Measurements from ENCODE around the gene NFU1.

Gene NFU1

DNA sequence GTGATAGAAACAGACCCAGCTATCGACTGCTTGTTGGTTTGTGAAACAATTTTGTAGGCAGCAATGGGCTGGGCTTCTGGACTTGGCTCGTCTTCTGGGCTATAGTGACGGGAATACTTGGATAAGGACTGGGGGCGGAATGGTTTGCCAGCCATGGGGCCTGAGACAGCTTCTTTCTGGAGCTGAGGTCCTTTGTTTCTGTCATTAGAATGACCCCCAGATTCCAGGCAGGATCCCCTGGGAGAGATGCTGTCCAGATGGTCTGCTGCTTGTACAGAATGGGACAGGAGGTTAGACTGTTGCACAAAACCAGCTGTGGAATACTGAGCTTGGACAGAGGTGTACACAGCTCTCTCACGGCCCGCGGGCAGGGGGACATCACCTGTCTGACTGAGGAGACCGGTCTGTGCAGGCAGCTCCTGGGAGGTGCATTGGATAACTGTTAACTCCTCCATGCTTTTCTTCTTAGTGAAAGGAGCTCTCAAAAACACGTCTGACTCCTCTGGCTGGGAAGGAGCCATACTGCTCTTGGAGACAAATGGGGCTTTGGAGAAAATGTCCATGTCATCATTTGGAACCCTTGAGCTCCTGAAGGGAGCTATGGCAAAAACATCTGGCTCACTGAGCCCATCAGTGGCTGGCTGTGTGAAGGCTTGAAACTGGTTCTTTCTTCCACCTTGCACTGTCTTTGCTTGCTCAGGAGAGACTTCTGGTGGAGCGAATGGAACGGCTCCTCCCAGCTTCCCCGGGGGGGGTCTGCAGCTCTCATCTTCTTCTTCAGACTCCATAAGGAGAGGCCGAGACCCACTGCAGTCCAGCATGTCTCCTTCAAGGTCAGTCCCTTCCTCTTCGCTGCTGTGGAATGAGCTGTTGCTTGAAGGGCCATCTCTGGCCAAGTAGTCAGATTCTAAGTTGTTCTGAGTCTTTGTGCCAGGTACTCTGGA lies 28.6 kb upstream of the NFU1 start:
- H3K9me3 ChIP-seq (ENCODE audit: control insufficient read depth, low read length): no peaks in the 10 kb centered on the region
- H3K4me3 ChIP-seq (ENCODE audit: low read length): peak overlapping the region; percentile 12
- peaks cover 14% of the 10 kb centered on the region for H3K36me3 ChIP-seq (ENCODE audit: control insufficient read depth, insufficient read depth, low read length, severe bottlenecking)
- no peaks in the 10 kb centered on the region for H3K27me3 ChIP-seq (replicated peaks; ENCODE audit: control insufficient read depth, insufficient read depth, low read length)
- DNase-seq (ENCODE audit: low read depth): no peak
- H3K4me1 ChIP-seq (ENCODE audit: control insufficient read depth, insufficient read depth, low read length): peaks cover 35% of the 10 kb centered on the region
- peak overlapping the region; percentile 62 for H3K9ac ChIP-seq (ENCODE audit: low read length)

DNA sequence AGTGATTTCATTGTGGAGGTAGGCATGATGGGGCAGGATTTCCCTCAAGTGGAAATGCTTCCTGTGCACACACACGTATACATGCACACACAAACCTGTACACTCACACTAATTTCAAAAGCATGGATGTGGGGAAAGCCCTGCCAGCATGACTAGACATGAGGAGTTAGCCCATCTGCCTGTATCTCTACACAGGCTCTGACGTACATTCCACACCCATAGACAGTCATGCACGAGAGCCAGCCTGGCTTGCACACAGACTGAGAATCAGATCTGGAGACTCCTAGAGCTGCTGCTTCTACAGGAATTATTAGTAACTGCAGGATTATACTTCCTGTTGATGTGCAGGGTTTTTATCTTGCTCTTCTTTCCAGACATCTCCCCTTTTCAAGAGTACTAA lies 27.3 kb upstream of the NFU1 start:
- peaks cover 35% of the 10 kb centered on the region for H3K4me1 ChIP-seq (ENCODE audit: control insufficient read depth, insufficient read depth, low read length)
- no peaks in the 10 kb centered on the region for H3K27me3 ChIP-seq (replicated peaks; ENCODE audit: control insufficient read depth, insufficient read depth, low read length)
- peaks cover 11% of the 10 kb centered on the region for H3K36me3 ChIP-seq (ENCODE audit: control insufficient read depth, insufficient read depth, low read length, severe bottlenecking)
- H3K9me3 ChIP-seq (ENCODE audit: control insufficient read depth, low read length): no peaks in the 10 kb centered on the region
- peak overlapping the region; percentile 62 for H3K9ac ChIP-seq (ENCODE audit: low read length)
- H3K4me3 ChIP-seq (ENCODE audit: low read length): no peak overlapping the region
- DNase-seq (ENCODE audit: low read depth): peak; percentile 11

DNA sequence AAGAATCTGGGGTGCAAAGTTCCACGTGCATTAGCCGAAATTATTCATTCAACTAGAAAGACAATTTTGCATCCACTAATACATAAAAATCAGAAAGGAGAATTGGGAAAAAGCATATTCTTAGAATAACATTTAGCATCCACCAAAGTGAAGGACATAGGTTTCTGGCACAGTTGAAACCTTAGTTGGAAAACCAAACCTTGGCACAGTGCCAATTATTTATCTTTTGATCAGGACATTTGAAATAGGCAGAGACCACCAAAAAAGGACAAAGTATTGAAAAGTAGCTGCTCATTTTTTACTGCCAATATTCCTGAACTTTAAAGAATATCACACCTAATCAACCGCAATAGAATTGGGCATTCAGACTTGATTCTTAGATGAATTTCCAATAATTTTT lies 25.5 kb upstream of the NFU1 start:
- Histone ChIP-seq H3K9me3 (ENCODE audit: control insufficient read depth, low read length) (no peaks in the 10 kb centered on the region), H3K4me3 (ENCODE audit: low read length) (no peak overlapping the region), H3K9ac (ENCODE audit: low read length) (no peak overlapping the region), H3K4me1 (ENCODE audit: control insufficient read depth, insufficient read depth, low read length) (peaks cover 35% of the 10 kb centered on the region), H3K36me3 (ENCODE audit: control insufficient read depth, insufficient read depth, low read length, severe bottlenecking) (peaks cover 11% of the 10 kb centered on the region), H3K27me3 (replicated peaks; ENCODE audit: control insufficient read depth, insufficient read depth, low read length) (no peaks in the 10 kb centered on the region)
- DNase-seq (ENCODE audit: low read depth): no peak

DNA sequence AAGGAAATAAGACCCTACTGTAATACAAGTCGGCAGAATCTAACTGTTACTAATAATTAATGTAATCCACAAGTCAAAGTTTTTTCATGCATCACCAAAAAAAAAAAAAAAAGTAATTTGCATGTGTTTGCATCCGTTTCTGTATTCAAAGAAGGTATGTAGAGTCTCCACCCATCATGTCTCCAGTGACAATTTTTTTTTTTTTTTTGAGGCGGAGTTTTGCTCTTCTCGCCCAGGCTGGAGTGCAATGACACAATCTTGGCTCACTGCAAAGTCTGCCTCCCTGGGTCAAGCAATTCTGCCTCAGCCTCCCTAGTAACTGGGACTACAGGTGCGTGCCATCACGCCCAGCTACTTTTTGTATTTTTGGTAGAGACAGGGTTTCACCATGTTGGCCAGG lies 24.2 kb upstream of the NFU1 start:
- no peaks in the 10 kb centered on the region for H3K27me3 ChIP-seq (replicated peaks; ENCODE audit: control insufficient read depth, insufficient read depth, low read length)
- peaks cover 11% of the 10 kb centered on the region for H3K36me3 ChIP-seq (ENCODE audit: control insufficient read depth, insufficient read depth, low read length, severe bottlenecking)

DNA sequence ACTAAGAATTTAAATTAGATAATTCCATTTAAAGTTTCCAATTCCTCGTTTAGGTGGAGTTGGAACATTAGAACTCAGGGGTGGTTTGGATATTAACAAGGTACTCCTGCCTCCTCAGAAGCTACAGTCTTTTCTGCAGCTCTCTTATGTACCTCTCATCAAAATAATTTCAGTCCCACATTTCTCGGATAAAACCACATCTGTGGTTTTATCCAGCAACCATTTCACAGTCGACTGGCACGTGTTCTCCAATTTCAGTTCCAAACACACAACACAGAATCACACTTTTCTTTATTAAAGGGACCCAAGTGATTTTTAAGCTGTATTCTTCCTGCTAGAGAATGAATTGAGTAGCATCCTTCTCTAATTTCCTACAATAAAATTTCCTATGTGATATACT lies 22.7 kb upstream of the NFU1 start:
- Histone ChIP-seq H3K36me3 (ENCODE audit: control insufficient read depth, insufficient read depth, low read length, severe bottlenecking) (peaks cover 6% of the 10 kb centered on the region), H3K9me3 (ENCODE audit: control insufficient read depth, low read length) (no peaks in the 10 kb centered on the region), H3K4me1 (ENCODE audit: control insufficient read depth, insufficient read depth, low read length) (peaks cover 9% of the 10 kb centered on the region), H3K9ac (ENCODE audit: low read length) (no peak overlapping the region), H3K27me3 (replicated peaks; ENCODE audit: control insufficient read depth, insufficient read depth, low read length) (no peaks in the 10 kb centered on the region), H3K4me3 (ENCODE audit: low read length) (no peak overlapping the region)
- DNase-seq (ENCODE audit: low read depth): no peak

More for the DNA sequence above, 24.2 kb upstream of the NFU1 start:
- Histone ChIP-seq H3K9ac (ENCODE audit: low read length) (no peak overlapping the region), H3K4me1 (ENCODE audit: control insufficient read depth, insufficient read depth, low read length) (peaks cover 24% of the 10 kb centered on the region), H3K4me3 (ENCODE audit: low read length) (no peak overlapping the region), H3K9me3 (ENCODE audit: control insufficient read depth, low read length) (no peaks in the 10 kb centered on the region)
- no peak for DNase-seq (ENCODE audit: low read depth)

DNA sequence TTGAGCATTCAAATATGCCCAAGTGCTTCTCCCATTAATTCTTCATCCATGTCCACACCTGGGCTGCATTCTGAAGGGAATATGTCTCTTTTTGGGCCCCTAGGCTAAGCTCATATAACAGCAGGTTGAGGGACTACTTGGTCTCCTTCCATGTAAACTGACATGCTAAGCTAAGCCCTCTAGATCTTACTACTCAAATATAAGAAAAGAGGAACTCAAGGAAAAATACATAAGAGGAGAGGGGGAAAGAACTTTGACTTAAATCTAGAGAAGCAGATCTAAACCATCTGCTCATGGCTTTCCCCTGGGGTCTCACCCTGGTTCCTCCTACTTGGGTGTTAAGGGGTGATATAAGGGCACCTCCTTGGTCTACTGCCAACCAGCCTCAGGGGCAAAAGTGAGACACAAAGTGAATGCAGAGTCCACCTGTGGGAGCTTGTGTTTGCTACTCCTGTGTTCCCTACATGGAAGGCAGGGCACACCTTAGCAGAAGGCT lies 19.8 kb upstream of the NFU1 start:
- no peak overlapping the region for H3K4me3 ChIP-seq (ENCODE audit: low read length)
- no peak for DNase-seq (ENCODE audit: low read depth)
- no peaks in the 10 kb centered on the region for H3K27me3 ChIP-seq (replicated peaks; ENCODE audit: control insufficient read depth, insufficient read depth, low read length)
- no peaks in the 10 kb centered on the region for H3K9me3 ChIP-seq (ENCODE audit: control insufficient read depth, low read length)
- H3K9ac ChIP-seq (ENCODE audit: low read length): no peak overlapping the region
- peaks cover 6% of the 10 kb centered on the region for H3K36me3 ChIP-seq (ENCODE audit: control insufficient read depth, insufficient read depth, low read length, severe bottlenecking)
- peaks cover 14% of the 10 kb centered on the region for H3K4me1 ChIP-seq (ENCODE audit: control insufficient read depth, insufficient read depth, low read length)

DNA sequence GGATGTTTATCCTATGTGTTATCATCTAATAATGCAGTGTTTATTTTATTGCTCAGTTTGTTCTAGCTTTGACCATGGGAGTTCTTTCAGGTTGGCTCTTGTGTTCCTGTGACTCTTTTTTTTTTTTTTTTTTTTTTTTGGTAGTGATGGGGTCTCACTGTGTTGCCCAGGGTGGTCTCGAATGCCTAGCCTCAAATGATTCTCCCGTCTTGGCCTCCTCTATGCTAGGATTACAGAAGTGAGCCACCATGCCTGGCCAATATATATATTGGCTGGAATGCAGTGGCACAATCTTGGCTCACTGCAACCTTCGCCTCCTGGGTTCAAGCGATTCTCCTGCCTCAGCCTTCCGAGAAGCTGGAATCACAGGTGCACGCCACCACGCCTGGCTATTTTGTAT lies 18.9 kb upstream of the NFU1 start:
- H3K9ac ChIP-seq (ENCODE audit: low read length): no peak overlapping the region
- H3K4me3 ChIP-seq (ENCODE audit: low read length): no peak overlapping the region
- no peaks in the 10 kb centered on the region for H3K27me3 ChIP-seq (replicated peaks; ENCODE audit: control insufficient read depth, insufficient read depth, low read length)
- peaks cover 14% of the 10 kb centered on the region for H3K4me1 ChIP-seq (ENCODE audit: control insufficient read depth, insufficient read depth, low read length)
- peaks cover 6% of the 10 kb centered on the region for H3K36me3 ChIP-seq (ENCODE audit: control insufficient read depth, insufficient read depth, low read length, severe bottlenecking)
- H3K9me3 ChIP-seq (ENCODE audit: control insufficient read depth, low read length): no peaks in the 10 kb centered on the region
- DNase-seq (ENCODE audit: low read depth): no peak

DNA sequence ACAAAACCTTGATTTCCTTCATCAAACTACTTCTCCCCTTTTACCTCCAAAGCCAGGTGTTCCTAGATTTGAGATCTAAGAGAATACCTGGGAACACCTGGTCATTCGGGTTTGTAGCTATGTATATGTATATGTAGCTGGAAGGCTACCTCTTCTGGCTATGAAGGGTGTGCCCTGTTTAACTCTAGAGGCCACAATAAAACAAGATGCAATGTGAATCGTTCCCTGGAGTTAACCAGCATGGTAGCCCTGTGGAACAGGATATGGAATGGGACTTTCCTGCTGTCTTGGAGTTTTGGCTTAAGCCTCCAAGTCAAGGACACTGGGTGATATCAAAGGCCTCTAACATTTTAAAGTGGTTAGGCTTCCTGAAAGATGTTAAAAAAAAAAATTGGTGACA lies 17.7 kb upstream of the NFU1 start:
- H3K4me3 ChIP-seq (ENCODE audit: low read length): no peak overlapping the region
- peaks cover 21% of the 10 kb centered on the region for H3K4me1 ChIP-seq (ENCODE audit: control insufficient read depth, insufficient read depth, low read length)
- no peaks in the 10 kb centered on the region for H3K27me3 ChIP-seq (replicated peaks; ENCODE audit: control insufficient read depth, insufficient read depth, low read length)
- H3K9me3 ChIP-seq (ENCODE audit: control insufficient read depth, low read length): no peaks in the 10 kb centered on the region
- no peaks in the 10 kb centered on the region for H3K36me3 ChIP-seq (ENCODE audit: control insufficient read depth, insufficient read depth, low read length, severe bottlenecking)
- DNase-seq (ENCODE audit: low read depth): no peak
- H3K9ac ChIP-seq (ENCODE audit: low read length): no peak overlapping the region

DNA sequence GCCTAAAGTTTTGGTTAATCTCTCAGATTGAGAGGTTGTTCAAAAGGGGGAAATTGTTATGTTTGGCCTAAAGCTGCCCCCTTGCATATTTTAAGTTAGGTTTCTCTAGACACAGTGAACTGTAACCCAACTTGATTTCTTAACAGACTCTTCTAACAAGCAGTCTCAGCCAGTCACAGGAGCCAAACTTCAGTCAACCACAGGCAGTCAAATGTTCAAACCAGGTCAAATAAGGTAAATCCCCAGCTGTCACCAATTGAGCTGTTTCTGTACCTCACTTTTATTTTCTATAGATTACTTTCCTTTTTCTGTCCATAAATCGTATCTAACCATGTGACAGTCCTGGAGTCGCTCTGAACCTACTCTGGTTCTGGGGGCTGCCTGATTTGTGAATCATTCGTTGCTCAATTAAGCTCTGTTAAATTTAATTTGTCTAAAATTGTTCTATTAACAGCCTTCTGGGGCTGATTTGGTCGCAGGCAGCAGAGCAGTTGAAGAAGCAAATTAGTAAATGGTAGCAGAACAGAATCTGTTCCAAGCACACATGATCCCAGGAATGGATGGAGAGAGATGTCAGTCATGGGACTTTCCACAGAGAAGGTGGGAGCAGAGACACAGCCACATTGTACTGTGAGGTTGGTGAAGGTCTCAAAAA lies 16.4 kb upstream of the NFU1 start:
- Histone ChIP-seq H3K4me3 (ENCODE audit: low read length) (no peak overlapping the region), H3K36me3 (ENCODE audit: control insufficient read depth, insufficient read depth, low read length, severe bottlenecking) (no peaks in the 10 kb centered on the region), H3K9me3 (ENCODE audit: control insufficient read depth, low read length) (no peaks in the 10 kb centered on the region), H3K9ac (ENCODE audit: low read length) (peak overlapping the region; percentile 29), H3K27me3 (replicated peaks; ENCODE audit: control insufficient read depth, insufficient read depth, low read length) (no peaks in the 10 kb centered on the region), H3K4me1 (ENCODE audit: control insufficient read depth, insufficient read depth, low read length) (peaks cover 23% of the 10 kb centered on the region)
- DNase-seq (ENCODE audit: low read depth): no peak

DNA sequence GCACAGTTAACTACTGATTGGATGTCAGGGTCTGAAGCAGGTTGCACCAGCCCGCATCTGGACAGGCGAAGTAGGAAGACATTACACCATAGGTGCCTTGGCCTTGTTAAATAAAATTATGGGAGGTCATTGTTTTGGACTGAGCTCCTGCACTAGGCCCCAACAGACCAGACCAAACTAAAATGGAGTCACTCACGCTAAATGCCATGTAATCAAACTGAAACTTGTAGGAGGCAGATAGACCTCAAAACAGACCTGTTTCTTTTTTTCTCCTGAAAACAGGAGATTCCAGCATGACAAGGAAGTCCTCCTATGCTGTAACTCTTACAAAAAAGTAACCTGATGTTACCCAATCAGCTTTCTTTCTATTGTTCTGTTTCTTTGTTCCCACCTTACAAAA lies 15.5 kb upstream of the NFU1 start:
- Histone ChIP-seq H3K36me3 (ENCODE audit: control insufficient read depth, insufficient read depth, low read length, severe bottlenecking) (no peaks in the 10 kb centered on the region), H3K9ac (ENCODE audit: low read length) (no peak overlapping the region), H3K27me3 (replicated peaks; ENCODE audit: control insufficient read depth, insufficient read depth, low read length) (no peaks in the 10 kb centered on the region), H3K4me1 (ENCODE audit: control insufficient read depth, insufficient read depth, low read length) (peaks cover 23% of the 10 kb centered on the region), H3K9me3 (ENCODE audit: control insufficient read depth, low read length) (no peaks in the 10 kb centered on the region), H3K4me3 (ENCODE audit: low read length) (no peak overlapping the region)
- no peak for DNase-seq (ENCODE audit: low read depth)

DNA sequence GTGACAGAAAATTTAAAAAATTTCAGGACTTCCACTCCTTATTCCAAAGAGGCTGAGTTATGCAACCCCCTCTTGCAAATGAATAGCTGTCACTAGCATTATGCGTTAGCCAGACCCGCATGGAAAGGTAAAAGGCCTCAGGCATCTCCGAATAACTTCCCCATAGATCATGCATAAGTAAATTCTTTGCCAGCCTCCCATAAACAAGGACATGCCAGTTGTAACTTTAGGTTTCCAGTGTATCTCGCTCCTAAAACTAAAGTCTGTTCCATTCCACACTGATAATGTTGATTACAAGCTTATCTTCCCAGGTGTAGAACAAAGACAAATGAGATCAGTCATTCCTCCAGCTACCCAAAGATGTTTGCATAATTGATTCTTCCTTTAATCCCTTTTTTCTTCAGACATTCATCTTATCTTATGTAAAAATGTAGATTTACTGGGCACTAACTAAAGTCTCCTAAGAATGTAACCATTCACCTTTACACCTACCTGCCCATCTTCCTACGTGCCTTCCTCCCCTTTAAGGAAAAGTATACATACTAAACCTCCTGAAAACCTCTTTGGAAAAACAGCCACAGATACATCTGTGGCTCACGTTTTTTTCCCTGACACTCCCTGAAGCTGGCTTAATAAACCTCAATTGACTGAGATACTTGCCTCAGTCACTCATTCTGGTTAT lies 13.6 kb upstream of the NFU1 start:
- H3K9ac ChIP-seq (ENCODE audit: low read length): no peak overlapping the region
- H3K4me3 ChIP-seq (ENCODE audit: low read length): no peak overlapping the region
- no peaks in the 10 kb centered on the region for H3K9me3 ChIP-seq (ENCODE audit: control insufficient read depth, low read length)
- no peaks in the 10 kb centered on the region for H3K27me3 ChIP-seq (replicated peaks; ENCODE audit: control insufficient read depth, insufficient read depth, low read length)
- peaks cover 23% of the 10 kb centered on the region for H3K4me1 ChIP-seq (ENCODE audit: control insufficient read depth, insufficient read depth, low read length)
- no peak for DNase-seq (ENCODE audit: low read depth)
- no peaks in the 10 kb centered on the region for H3K36me3 ChIP-seq (ENCODE audit: control insufficient read depth, insufficient read depth, low read length, severe bottlenecking)

Data from adipocyte (in vitro differentiated cells).